K562 (cell line): Measurements from ENCODE around the gene ZNF692. TPM values are rescaled to one million over a fixed set of nuclear protein-coding genes. Genes with fewer than 3 reads are reported as not detected.

Experiments
- ARNT ChIP-seq, 2 experiments: fragments of 450-650 bp; IDR thresholded peaks; 2 replicates each; pipeline ENCODE4 v1.6.1; 2016; ENCODE audit warnings: mild to moderate bottlenecking in 1 of 2
- BHLHE40 ChIP-seq: IDR thresholded peaks from 2 replicates; pipeline ENCODE4 v1.6.1; 2011; ENCODE audit warnings: low read length, improper control_type of control experiment
- CBFA2T2 ChIP-seq: fragments of 450-650 bp; conservative IDR thresholded peaks from 2 replicates; pipeline ENCODE4 v1.6.1; 2017; ENCODE audit warnings: mild to moderate bottlenecking
- CBFB ChIP-seq: sonication (generic); formaldehyde crosslinking; IDR thresholded peaks from 2 replicates; pipeline ENCODE4 v1.4.0; 2020; ENCODE audit warnings: mild to moderate bottlenecking, missing genetic modification reagents
- E2F4 ChIP-seq: sonication (generic); formaldehyde crosslinking; IDR thresholded peaks from 2 replicates; pipeline ENCODE4 v1.8.0; 2022; ENCODE audit warnings: mild to moderate bottlenecking, low read depth, missing genetic modification reagents
- GTF2A2 ChIP-seq: IDR thresholded peaks from 2 replicates; pipeline ENCODE4 v1.6.1; 2016; ENCODE audit warnings: mild to moderate bottlenecking, missing genetic modification characterization, missing compliant biosample characterization
- HDAC2 ChIP-seq: fragments of 450-650 bp; IDR thresholded peaks from 2 replicates; pipeline ENCODE4 v1.6.1; 2016; ENCODE audit warnings: mild to moderate bottlenecking
- JUN ChIP-seq, 2 experiments: sonication (generic) in 1 of 2; formaldehyde crosslinking in 1 of 2; IDR thresholded peaks; 2 replicates each; pipeline versions ENCODE4 v1.6.1 to v1.8.0; 2012 to 2022; ENCODE audit warnings: borderline replicate concordance in 2 of 2, mild to moderate bottlenecking in 2 of 2, improper control_type of control experiment in 1 of 2, low read depth in 1 of 2, low read length in 1 of 2, missing genetic modification reagents in 1 of 2
- KLF6 ChIP-seq: fragments of 250-450 bp; sonication (Bioruptor Pico); IDR thresholded peaks from 2 replicates; pipeline ENCODE4 v1.4.0; 2020; ENCODE audit warnings: mild to moderate bottlenecking, moderate library complexity, borderline replicate concordance
- LARP7 ChIP-seq: fragments of 450-650 bp; IDR thresholded peaks from 2 replicates; pipeline ENCODE4 v1.6.1; 2016
- NCOA2 ChIP-seq, 2 experiments: fragments of 450-650 bp; IDR thresholded peaks; 2 replicates each; pipeline ENCODE4 v1.6.1; 2018; ENCODE audit warnings: mild to moderate bottlenecking in 2 of 2, moderate library complexity in 1 of 2; ENCODE audit not compliant: partially characterized antibody in 2 of 2
- NR3C1 ChIP-seq: sonication (generic); formaldehyde crosslinking; IDR thresholded peaks from 2 replicates; pipeline ENCODE4 v1.8.1; 2022; ENCODE audit warnings: missing genetic modification reagents
- SFPQ ChIP-seq: fragments of 200-400 bp; formaldehyde crosslinking; IDR thresholded peaks from 2 replicates; pipeline ENCODE4 v1.6.1; 2017; ENCODE audit warnings: mild to moderate bottlenecking, low read depth, low read length, moderate library complexity
- SMAD1 ChIP-seq: fragments of 150-350 bp; IDR thresholded peaks from 2 replicates; pipeline ENCODE4 v1.6.1; 2014; ENCODE audit warnings: low read length, low read depth; ENCODE audit not compliant: partially characterized antibody
- TAF1 ChIP-seq: IDR thresholded peaks from 2 replicates; pipeline ENCODE4 v1.6.1; 2011; ENCODE audit warnings: mild to moderate bottlenecking, low read length, moderate library complexity; ENCODE audit not compliant: insufficient read depth, control insufficient read depth, severe bottlenecking; ENCODE audit errors: extremely low read depth
- TRIM24 ChIP-seq, 2 experiments: fragments of 450-650 bp; IDR thresholded peaks; 2 replicates each; pipeline ENCODE4 v1.6.1; 2016
- TRIM25 ChIP-seq: fragments of 450-650 bp; IDR thresholded peaks from 2 replicates; pipeline ENCODE4 v1.7.0; 2016; ENCODE audit warnings: borderline replicate concordance
- ZBTB2 ChIP-seq: fragments of 450-650 bp; IDR thresholded peaks from 2 replicates; pipeline ENCODE4 v1.6.1; 2016; ENCODE audit warnings: antibody characterized with exemption
- ZFP1 ChIP-seq: fragments of 450-650 bp; formaldehyde crosslinking; IDR thresholded peaks from 2 replicates; pipeline ENCODE4 v1.4.0; 2020; ENCODE audit warnings: mild to moderate bottlenecking, mixed read lengths
- ZFPM2 ChIP-seq: fragments of 250-450 bp; sonication (Bioruptor Pico); IDR thresholded peaks from 2 replicates; pipeline ENCODE4 v1.5.1; 2022; ENCODE audit warnings: mild to moderate bottlenecking
- ZNF696 ChIP-seq: fragments of 250-450 bp; sonication (Bioruptor Pico); conservative IDR thresholded peaks from 2 replicates; pipeline ENCODE4 v1.4.0; 2020; ENCODE audit warnings: mild to moderate bottlenecking, moderate library complexity
- polyA plus RNA-seq, 8 experiments: library from polyadenylated mRNA; depleted of rRNA in 4 of 8; stranded (reverse) in 5 of 8; unstranded in 3 of 8; fragments of >200 nt; fragmentation: Nextera tagmentation in 2 of 8; fragmentation: Illumina TruSeq in 1 of 8; extraction: Ambion mirVana in 2 of 8; extraction: Trizol in 1 of 8; gene quantifications; 2 replicates each; pipeline versions ENCODE4 v1.2.1 to v1.2.3, GENCODE V29; 2011 to 2014; ENCODE audit warnings: inconsistent platforms in 1 of 8, missing spikeins in 1 of 8
- total RNA-seq, 7 experiments: library from RNA; depleted of rRNA in 6 of 7; stranded (reverse); fragments of >200 nt in 6 of 7; fragmentation: Illumina TruSeq in 2 of 7; extraction: Trizol in 2 of 7; gene quantifications; 2 replicates each; pipeline versions ENCODE4 v1.2.1 to v1.2.3, GENCODE V29; 2011 to 2021; ENCODE audit warnings: low replicate concordance in 1 of 7

Gene ZNF692
- total and polyA plus RNA-seq, 9 of the 15 experiments (the other 6 are each of a cell fraction or from before 2014, with no cell fraction given), result 8.4 to 143 (median 55.9) TPM

GRCh38 chr1:248858891-248859889 is at the start of gene ZNF692 (continued):
- TF ChIP-seq TRIM25 (no peak), E2F4 (CRISPR knock-in tag) (no peak), CBFA2T2 (no peak), CBFB (CRISPR knock-in tag) (no peak; the same call in 1 of the 2 replicates), ZFP1 (no peak), GTF2A2 (tag) (no peak), LARP7 (no peak), BHLHE40 (peak; percentile 49; the same call in 1 of the 2 replicates), ZBTB2 (peak; percentile 95), JUN (IDR thresholded peaks at IDR 0.05; ENCODE audit: borderline replicate concordance, low read depth, low read length) (no peak), JUN (CRISPR knock-in tag; IDR thresholded peaks at IDR 0.05; ENCODE audit: borderline replicate concordance) (no peak), HDAC2 (no peak), NCOA2 (IDR thresholded peaks at IDR 0.05; ENCODE audit: partially characterized antibody in 2 of 2) (no peak), TRIM24 (IDR thresholded peaks at IDR 0.05) (no peak; a peak in 1 of 4 replicates), SMAD1 (peak; percentile 81), KLF6 (CRISPR knock-in tag) (no peak), ARNT (IDR thresholded peaks at IDR 0.05) (0 out of 4 replicates have a peak, but pooled peaks of 1 of the 2 experiments have one; percentile 30), NR3C1 (CRISPR knock-in tag) (peak; percentile 76; the same call in 1 of the 2 replicates), ZFPM2 (CRISPR knock-in tag) (no peak), TAF1 (peak; percentile 71), ZNF696 (CRISPR knock-in tag) (no peak), SFPQ (no peak)
